Measurements from ENCODE around the gene ODF2L. TPM values are rescaled to one million over a fixed set of nuclear protein-coding genes. Genes with fewer than 3 reads are reported as not detected.

ODF2L gene
- total and polyA plus RNA-seq, 7 donors: 14.4 to 55.1 (median 27.8) TPM

- WGBS, 2 donors: 71 to 89% methylated on average over 7 of the region's 7 CpGs
- H3K27ac ChIP-seq: no peak overlapping the region
- H3K4me3 ChIP-seq: no peak overlapping the region
- H3K27me3 ChIP-seq: no peaks in the 10 kb centered on the region
- H3K4me1 ChIP-seq: peaks cover 0 to 4% (median 0%) of the 10 kb centered on the region in 4 donors
- TF ChIP-seq POLR2AphosphoS5 (IDR thresholded peaks at IDR 0.05): no peak
- TF ChIP-seq CTCF (IDR thresholded peaks at IDR 0.05): no peak
- no peak for TF ChIP-seq POLR2A (IDR thresholded peaks at IDR 0.05)
- no peak for TF ChIP-seq EP300 (IDR thresholded peaks at IDR 0.05)
- no peak for DNase-seq
- H3K36me3 ChIP-seq: no peaks in the 10 kb centered on the region
- no peaks in the 10 kb centered on the region for H3K9me3 ChIP-seq
- intact Hi-C loops (cut with DNase I): no loop called here
These were observed 33.1 kb upstream of the ODF2L start for GRCh38 chr1:86429122-86429725.

DNA sequence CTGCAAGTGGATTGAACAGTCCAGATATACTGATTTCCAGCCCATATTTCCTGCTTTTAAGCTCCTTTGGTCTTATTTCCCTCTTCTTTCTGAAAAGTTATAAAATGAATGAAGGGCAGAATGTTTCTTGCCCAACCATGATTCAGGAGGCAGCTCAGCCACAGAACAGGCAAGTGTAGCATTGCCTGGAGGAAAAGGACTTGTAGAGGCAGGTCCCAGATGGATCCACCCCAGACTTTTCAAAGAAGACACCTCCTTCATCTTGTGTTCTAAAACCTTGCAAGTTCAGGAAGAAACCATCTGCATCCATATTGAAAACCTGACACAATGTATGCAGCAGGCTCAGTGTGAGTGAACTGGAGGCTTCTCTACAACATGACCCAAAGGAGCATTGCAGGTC lies 27.8 kb upstream of the ODF2L start, which contains the start of gene CLCA2:
Gene CLCA2 (plus strand): TSS at position 299 of the 400 bp plus-strand sequence. CDS start 77 bp downstream, at position 376.
- no peaks in the 10 kb centered on the region for H3K27me3 ChIP-seq
- H3K4me3 ChIP-seq: no peak within 1 kb of the TSS
- no peaks in the 10 kb centered on the region for H3K36me3 ChIP-seq
- no peaks in the 10 kb centered on the region for H3K4me1 ChIP-seq
- DNase-seq: no peak
- intact Hi-C loops (cut with DNase I): no loop called here
- TF ChIP-seq EP300 (IDR thresholded peaks at IDR 0.05) (no peak), POLR2AphosphoS5 (IDR thresholded peaks at IDR 0.05) (no peak), POLR2A (IDR thresholded peaks at IDR 0.05) (no peak), CTCF (IDR thresholded peaks at IDR 0.05) (no peak)
- no peak within 1 kb of the TSS for H3K27ac ChIP-seq
- no peaks in the 10 kb centered on the region for H3K9me3 ChIP-seq

DNA sequence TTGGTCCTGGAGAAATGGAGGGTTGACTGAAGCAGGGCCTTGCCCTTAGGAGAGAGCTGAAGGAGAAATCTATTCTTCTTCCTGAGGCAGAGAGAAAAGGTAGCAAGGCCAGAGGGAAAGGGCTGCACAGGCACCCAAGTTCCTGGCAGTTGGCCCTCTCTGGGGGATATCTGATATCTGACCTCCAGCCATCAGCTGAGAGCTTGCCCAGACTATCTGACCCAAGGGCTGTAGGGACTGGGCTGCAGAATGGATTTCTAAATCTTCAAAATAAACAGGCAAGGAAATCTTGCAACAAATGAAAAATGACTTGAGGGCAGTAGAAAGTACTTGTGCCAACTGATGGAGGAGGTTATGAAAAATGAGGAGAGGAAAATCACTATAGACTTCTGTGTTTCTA lies 27.4 kb upstream of the ODF2L start:
- DNase-seq: no peak
- no peaks in the 10 kb centered on the region for H3K36me3 ChIP-seq
- no peaks in the 10 kb centered on the region for H3K9me3 ChIP-seq
- TF ChIP-seq EP300 (IDR thresholded peaks at IDR 0.05): no peak
- TF ChIP-seq POLR2A (IDR thresholded peaks at IDR 0.05): no peak
- no peak for TF ChIP-seq POLR2AphosphoS5 (IDR thresholded peaks at IDR 0.05)
- TF ChIP-seq CTCF (IDR thresholded peaks at IDR 0.05): no peak
- H3K27ac ChIP-seq: no peak overlapping the region
- intact Hi-C loops (cut with DNase I): no loop called here
- no peak overlapping the region for H3K4me3 ChIP-seq
- H3K27me3 ChIP-seq: no peaks in the 10 kb centered on the region
- H3K4me1 ChIP-seq: no peaks in the 10 kb centered on the region

- DNase-seq: no peak
- TF ChIP-seq CTCF (IDR thresholded peaks at IDR 0.05) (no peak), POLR2A (IDR thresholded peaks at IDR 0.05) (no peak), POLR2AphosphoS5 (IDR thresholded peaks at IDR 0.05) (no peak), EP300 (IDR thresholded peaks at IDR 0.05) (no peak)
- intact Hi-C loops (cut with DNase I): no loop called here
- no peaks in the 10 kb centered on the region for H3K4me1 ChIP-seq
- H3K4me3 ChIP-seq: no peak overlapping the region
- no peaks in the 10 kb centered on the region for H3K36me3 ChIP-seq
- no peak overlapping the region for H3K27ac ChIP-seq
- H3K9me3 ChIP-seq: no peaks in the 10 kb centered on the region
- 36 to 81% methylated on average over 7 of the region's 7 CpGs for WGBS, 2 donors
- H3K27me3 ChIP-seq: no peaks in the 10 kb centered on the region
These were observed 25.6 kb upstream of the ODF2L start for GRCh38 chr1:86421601-86422280.
